GM19468 (cell line): ENCODE results near the gene PRKCZ.

Experiments
- ATAC-seq: cut with Tn5 transposase; IDR thresholded peaks from one replicate; pipeline ENCODE4 v1.9.1; 2021; ENCODE audit warnings: mild to moderate bottlenecking, moderate library complexity, moderate number of reproducible peaks; ENCODE audit not compliant: unreplicated experiment; ENCODE audit errors: extremely low read depth

Gene PRKCZ

DNA sequence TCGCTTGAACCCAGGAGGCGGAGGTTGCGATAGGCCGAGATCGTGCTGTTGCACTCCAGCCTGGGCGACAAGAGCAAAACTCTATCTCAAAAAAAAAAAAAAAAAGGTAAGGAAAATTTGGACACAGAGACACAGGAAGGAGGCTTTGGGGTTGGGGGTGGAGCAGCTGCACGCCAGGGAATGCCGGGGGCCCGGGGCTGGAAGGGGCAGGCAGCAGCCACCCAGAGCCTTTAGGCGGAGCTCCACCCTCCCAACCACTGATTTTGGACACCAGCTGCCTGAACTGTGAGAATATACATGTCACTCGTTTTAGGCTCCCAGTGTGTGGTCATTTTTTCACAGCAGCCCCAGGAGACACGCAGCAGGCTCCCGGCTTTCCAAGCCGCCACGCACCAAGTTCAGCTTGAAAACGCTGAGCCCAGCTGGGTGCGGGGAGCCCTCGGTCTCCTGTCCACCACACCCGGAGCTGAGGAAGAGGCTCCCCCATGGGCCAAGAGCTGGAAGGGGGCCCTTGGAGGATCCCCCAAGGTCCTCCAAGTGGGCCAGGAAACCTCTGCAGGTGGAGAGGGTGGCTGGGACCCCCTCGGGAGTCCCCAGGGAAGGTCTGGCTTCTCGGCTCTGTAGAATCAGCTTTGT is 150.2 kb downstream of the PRKCZ start:
- no peak for ATAC-seq

- no peak for ATAC-seq
These were observed 150.9 kb downstream of the PRKCZ start for GRCh38 chr1:2201062-2201461.

- no peak for ATAC-seq
These were observed 151.9 kb downstream of the PRKCZ start for GRCh38 chr1:2202008-2202575.

DNA sequence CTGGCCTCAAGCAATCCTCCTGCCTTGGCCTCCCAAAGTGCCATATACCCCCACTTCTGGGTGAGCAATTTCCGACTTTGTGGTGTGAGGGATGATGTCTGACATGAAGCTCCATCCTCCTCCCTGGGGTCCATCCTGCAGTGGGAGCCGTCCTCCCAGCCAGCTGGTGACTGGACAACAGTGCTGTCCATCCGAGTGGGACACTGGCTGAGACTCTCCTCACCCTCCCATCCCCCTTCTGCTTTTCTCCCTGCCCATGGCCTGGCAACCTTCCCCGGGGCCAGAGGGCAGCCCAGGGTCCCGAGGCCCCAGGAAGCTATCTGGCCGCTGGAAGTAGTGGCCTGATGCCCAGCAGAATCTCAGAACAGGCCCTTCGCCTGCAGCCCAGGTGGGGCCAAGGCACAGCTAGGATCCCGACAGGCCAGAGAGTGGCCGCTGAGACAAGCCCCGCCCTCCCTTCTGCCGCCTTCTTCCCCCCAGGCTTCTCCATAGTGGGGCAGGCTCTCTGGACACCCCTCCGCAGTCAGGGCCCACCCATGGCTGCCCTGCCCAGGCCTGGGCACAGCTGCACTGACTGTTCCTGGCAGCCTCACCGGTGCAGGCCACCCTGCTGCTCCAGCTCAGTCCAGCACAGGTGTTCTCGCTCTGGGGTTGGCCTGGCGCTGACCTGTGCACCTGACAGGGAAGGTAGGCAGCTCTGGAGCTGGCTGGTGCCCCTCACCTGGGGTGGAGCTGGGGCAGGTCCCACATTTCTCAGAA is 152.8 kb downstream of the PRKCZ start:
- no peak for ATAC-seq

GRCh38 chr1:2203671-2204414 is 153.6 kb downstream of the PRKCZ start:
- ATAC-seq, result no peak

DNA sequence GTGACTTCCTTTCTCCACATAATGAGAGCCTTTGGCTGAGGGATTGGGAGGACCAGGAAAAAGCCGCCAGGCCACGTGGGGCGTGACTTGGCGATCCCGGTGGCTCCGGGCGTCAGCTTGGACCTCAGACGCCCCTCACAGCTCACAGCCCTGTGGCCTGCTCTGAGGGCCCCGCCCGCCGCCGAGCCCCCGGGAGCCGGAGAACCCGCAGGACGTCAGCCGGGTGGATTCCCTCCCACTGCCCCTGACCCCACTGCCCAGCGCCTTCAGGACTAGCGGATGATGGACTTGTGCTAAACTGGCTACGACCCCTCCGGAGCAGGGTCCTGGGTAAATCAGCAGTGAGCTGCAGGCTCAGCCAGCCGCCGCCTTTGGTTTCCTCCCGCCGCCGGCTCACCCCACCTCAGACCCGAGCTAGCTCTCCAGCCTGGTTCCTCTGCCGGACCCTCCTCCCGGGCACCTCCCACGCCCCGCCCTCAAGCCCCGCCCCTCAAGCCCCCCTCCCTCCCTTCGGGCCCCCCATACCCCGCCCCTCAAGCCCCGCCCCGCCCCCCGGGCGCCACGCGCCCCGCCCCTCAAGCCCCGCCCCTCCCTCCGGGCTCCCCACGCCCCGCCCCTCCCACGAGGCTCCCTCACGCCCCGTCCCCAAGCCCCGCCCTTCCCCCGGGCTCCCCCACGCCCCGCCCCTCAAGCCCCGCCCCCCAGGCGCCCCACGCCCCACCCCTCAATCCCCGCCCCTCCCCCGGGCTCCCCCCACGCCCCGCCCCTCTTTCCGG is 154.4 kb downstream of the PRKCZ start:
- no peak for ATAC-seq

DNA sequence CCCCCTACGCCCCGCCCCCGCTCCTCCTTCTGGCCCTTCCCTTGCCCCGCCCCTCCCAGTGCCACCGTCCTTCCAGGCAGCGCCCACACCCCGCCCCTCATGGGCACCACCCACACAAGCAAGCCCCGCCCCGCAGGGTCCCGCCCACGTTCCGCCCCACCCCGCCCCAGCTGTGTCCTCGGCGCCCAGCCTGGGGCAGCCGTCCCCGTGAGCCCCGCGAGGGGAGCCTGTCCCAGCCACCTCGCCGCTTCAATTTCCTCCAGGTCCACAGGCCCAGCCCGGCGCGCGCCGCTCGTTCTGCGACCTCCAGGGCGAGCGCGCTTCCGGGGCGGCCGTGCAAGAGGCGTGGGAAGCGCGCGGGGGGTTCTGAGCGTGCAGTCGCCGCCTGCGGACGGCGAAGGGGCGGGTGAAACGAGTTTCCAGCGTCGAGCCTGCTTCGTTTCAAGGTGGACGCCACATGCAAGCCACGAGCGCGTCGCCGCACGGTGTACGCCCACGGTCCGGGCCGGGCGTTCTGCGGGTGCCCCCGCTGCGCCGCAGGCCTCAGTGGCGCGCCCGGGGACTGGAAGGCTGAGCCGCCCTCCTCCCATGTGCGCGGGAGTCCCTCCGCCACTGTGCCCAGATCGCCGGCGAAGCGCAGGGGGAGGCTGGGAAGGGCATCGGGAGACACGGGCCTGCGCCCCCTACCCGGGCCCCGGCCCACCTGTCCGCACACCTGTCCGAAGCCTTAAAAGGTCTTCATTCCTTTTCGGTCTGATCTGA is 155.2 kb downstream of the PRKCZ start:
- ATAC-seq, result peak; percentile 67

GRCh38 chr1:2206813-2207487 is 156.7 kb downstream of the PRKCZ start:
- no peak for ATAC-seq

DNA sequence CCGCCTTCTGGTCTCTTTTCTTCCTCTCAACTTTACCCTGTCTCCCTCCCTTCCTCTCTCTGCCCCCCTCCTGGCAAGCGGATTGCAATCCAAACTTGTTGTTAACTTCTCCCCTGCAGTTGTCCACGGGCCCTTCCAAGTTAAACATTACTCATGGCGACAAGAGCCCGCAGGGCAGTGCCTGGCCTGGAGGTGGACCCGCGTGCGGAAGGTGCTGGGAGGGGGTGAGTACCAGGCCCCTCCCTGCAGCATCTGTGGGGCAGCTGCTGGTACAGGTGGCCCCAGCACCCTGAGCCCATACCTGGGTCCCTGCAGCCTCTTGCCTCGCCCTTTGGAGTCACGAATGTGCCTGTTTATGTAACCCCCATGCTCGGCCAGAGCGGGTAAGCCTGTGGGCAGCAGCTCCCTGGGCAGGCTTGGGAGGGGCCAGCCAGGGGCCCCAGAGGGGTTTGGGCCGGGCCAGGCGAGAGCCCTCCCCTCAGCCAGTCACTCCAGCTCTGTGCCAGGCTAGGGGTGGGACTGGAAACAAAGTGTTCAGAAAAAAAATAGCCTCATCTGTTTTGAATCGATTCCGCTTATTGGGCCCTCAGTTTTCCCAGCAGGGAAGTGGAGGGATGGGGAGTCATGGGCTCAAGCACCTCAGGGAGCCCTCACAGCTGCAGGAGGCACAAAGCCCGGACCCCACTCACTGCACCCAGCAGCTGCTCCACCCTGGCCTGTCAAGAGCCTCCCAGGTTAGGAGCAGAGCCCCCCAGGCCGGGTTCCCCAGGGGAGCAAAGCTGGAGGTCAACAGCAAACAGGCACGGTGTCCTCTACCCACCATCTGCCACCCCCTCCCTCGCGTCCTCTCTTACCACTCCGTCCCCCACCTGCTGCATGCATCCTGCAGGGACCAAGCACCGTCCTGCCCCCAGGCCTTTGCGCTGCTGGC is 158.4 kb downstream of the PRKCZ start:
- ATAC-seq, result no peak

- ATAC-seq, result no peak
These were observed 159.3 kb downstream of the PRKCZ start for GRCh38 chr1:2209400-2210083.

GRCh38 chr1:2210084-2210653 is 160.0 kb downstream of the PRKCZ start:
- ATAC-seq, result no peak

- no peak for ATAC-seq
These were observed 160.6 kb downstream of the PRKCZ start for GRCh38 chr1:2210786-2211185.

DNA sequence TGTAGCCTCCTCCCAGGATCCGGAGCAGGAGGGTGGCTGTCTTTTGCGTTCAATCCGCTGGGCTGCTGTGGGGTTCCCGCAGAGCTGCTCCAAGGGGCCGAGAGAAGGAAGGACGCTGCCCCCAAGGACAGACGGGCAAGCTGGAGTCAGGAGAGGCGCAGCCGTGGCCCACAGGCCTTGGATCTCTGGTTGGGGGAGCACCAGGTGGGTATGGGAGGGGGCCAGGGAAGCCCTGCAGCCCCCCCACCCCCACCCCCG is 162.0 kb downstream of the PRKCZ start:
- no peak for ATAC-seq

DNA sequence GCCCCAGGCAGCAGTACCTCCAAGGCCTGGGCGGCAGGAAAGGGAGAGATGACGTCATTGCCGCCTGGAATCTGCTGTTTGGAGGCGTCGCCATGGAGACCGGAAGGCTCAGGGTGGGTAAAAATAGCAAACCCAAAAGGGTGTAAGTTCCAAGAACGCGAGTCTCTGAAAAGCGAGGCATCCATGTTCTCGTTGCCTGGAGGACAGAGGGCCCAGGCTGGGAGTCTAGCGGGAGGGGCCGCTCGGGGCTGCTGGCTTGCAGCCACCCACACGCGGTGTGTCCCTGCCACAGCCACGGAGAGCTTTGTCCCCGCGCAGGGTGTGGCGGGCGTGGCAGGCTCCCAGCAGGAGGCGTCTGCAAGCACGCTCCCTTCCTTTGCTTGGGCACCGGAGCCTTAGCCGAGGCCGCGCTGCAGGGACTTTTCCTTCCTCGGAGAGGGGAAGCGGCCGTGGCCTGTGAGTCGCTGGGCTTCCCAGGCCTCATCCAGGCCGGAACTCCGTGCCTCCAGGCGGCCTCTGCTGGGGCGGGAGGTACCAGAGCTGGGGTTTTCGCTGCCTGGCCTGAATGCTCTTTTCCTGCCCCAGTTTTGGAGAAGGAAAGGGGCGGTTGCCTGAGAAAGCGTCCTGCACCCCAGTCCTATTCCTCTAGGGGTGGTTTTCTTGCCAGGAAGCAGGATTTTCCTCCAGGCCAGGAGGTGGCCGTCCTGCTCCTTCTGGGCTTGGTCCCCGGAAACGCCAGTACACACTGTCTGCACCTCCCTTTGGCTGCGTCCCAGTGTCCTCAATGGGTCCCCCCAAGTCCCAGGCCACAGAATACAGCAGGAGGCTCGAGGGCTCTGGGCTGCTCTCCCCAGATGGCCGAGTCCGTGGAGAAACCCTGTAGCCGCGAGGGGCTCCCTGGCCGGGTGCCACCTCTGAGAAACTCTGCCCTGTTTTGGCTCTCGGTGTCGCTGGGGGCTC is 162.6 kb downstream of the PRKCZ start:
- ATAC-seq, result no peak

GRCh38 chr1:2213576-2214505 is 163.6 kb downstream of the PRKCZ start:
- no peak for ATAC-seq
